ENCODE results near the gene SAPCD2.

SAPCD2 gene

GRCh38 chr9:137053944-137054931 lies 16.1 kb downstream of the SAPCD2 start, which contains the start of gene ENTPD2:
Gene ENTPD2 (minus strand): TSS chr9:137054061. CDS start chr9:137053997, 64 bp downstream.
- in situ Hi-C loops (cut with HindIII; ENCODE audit: low sequenced_read_pairs), result no loop called here
- H3K4me3 ChIP-seq (ENCODE audit: low read depth, low read length), result no peak within 1 kb of the TSS
- no peak for DNase-seq (ENCODE audit: low read depth)

GRCh38 chr9:137052998-137053943 lies 17.1 kb downstream of the SAPCD2 start:
- H3K4me3 ChIP-seq (ENCODE audit: low read depth, low read length), result no peak overlapping the region
- TF ChIP-seq CTCF (IDR thresholded peaks at IDR 0.05; ENCODE audit: low read depth, low read length, missing control alignments), result no peak
- in situ Hi-C loops (cut with HindIII; ENCODE audit: low sequenced_read_pairs), result no loop called here
- no peak for DNase-seq (ENCODE audit: low read depth)

More at GRCh38 chr9:137053944-137054931, 16.1 kb downstream of the SAPCD2 start, which contains the start of gene ENTPD2:
- no peak for TF ChIP-seq CTCF (IDR thresholded peaks at IDR 0.05; ENCODE audit: low read depth, low read length, missing control alignments)

- H3K4me3 ChIP-seq (ENCODE audit: low read depth, low read length), result no peak overlapping the region
- in situ Hi-C loops (cut with HindIII; ENCODE audit: low sequenced_read_pairs), result no loop called here
- no peak for TF ChIP-seq CTCF (IDR thresholded peaks at IDR 0.05; ENCODE audit: low read depth, low read length, missing control alignments)
- no peak for DNase-seq (ENCODE audit: low read depth)
These were observed 18.1 kb downstream of the SAPCD2 start for GRCh38 chr9:137052293-137052692.

GRCh38 chr9:137051145-137051724 lies 19.1 kb downstream of the SAPCD2 start:
- DNase-seq (ENCODE audit: low read depth), result no peak
- in situ Hi-C loops (cut with HindIII; ENCODE audit: low sequenced_read_pairs), result no loop called here
- H3K4me3 ChIP-seq (ENCODE audit: low read depth, low read length), result no peak overlapping the region
- no peak for TF ChIP-seq CTCF (IDR thresholded peaks at IDR 0.05; ENCODE audit: low read depth, low read length, missing control alignments)

GRCh38 chr9:137050570-137050969 lies 19.8 kb downstream of the SAPCD2 start:
- in situ Hi-C loops (cut with HindIII; ENCODE audit: low sequenced_read_pairs), result no loop called here

More at GRCh38 chr9:137050570-137050969, 19.8 kb downstream of the SAPCD2 start:
- no peak overlapping the region for H3K4me3 ChIP-seq (ENCODE audit: low read depth, low read length)
- no peak for DNase-seq (ENCODE audit: low read depth)
- TF ChIP-seq CTCF (IDR thresholded peaks at IDR 0.05; ENCODE audit: low read depth, low read length, missing control alignments), result no peak

Measured in astrocyte of the cerebellum (primary cell).